GM21381 (cell line): ENCODE data around the gene CLSTN2.
"Not testable (repeated sequence)": the region's sequence is repeated elsewhere in the genome, so short reads cannot be mapped to it uniquely, and the experiment has no call there.

Source experiments
- ATAC-seq: cut with Tn5 transposase; IDR thresholded peaks from one replicate; pipeline ENCODE4 v1.9.1; 2021; ENCODE audit warnings: mild to moderate bottlenecking, moderate library complexity; ENCODE audit not compliant: unreplicated experiment

Gene CLSTN2

DNA sequence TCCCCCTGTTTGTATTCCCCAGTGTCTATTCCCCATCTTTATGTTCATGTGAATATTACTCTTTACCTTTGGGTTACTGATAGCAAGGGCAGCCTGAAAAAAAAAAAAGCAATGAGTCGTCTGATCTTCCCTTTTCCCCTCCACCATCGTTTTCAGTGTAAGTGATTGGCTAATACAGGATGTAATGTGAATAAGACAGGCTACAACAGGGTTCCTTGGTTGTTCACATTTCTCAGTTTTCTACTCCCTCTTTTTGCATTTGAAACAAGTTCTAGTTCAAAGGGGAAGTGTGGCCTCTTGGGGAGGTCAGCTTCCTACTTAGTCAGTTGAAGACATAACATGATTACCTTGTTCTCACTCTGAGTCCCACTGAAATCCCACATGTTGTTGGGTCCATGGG is 464.9 kb downstream of the CLSTN2 start:
- ATAC-seq, result no peak

GRCh38 chr3:140403079-140403478 is 468.1 kb downstream of the CLSTN2 start:
- no peak for ATAC-seq

DNA sequence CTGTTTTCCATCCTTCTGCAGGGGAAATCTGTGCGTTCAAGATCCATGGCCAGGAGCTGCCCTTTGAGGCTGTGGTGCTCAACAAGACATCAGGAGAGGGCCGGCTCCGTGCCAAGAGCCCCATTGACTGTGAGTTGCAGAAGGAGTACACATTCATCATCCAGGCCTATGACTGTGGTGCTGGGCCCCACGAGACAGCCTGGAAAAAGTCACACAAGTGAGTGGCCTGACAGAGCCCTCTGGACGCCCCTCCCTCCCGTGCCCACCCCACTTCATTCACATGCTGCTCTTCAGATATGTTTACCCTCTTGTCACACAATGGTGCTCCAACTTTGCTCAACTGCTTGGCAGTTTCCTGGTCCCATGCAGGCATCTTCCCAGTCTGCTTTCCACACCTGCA is 468.6 kb downstream of the CLSTN2 start:
- no peak for ATAC-seq

DNA sequence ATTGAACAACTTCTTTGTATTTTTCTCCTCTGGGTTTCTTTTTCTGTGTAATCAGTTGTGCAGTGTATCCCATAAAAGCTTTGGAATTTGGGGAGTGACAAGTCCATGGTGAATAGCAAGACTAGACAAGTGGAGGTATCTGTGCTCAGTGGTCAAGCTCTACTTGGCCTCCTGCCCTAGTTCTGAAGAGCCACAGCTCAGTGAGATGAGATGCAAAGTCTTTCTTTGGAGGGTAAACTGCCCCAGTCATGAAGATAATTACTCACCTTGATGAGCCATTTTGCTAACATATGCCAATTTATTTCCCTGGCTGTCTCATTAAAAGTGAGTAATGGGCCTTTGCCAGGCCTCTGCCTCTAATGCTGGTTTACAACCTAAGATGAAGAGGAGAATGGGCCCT is 471.7 kb downstream of the CLSTN2 start:
- no peak for ATAC-seq

- ATAC-seq, result no peak
These were observed 473.3 kb downstream of the CLSTN2 start for GRCh38 chr3:140408252-140408651.

DNA sequence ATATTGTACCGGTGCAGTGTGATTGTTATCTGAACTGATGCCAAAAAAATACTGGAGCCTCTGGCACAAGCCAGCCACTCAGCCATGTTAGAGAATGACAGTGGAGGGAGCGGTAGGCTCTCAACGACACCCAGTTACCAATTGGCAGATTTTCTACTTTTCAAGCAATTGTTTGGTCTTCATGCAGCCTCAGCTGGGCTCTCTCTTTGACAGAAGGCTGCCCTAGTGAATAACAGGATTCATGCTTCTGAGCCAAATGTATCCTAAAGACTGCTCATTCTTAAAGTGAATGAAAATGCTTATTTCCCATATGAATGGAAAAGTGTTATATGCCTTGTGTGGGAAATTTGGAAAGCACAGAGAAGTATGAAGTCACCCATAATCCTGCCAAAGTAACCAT is 481.7 kb downstream of the CLSTN2 start:
- no peak for ATAC-seq

GRCh38 chr3:140420621-140421357 is 485.8 kb downstream of the CLSTN2 start:
- ATAC-seq, result no peak

DNA sequence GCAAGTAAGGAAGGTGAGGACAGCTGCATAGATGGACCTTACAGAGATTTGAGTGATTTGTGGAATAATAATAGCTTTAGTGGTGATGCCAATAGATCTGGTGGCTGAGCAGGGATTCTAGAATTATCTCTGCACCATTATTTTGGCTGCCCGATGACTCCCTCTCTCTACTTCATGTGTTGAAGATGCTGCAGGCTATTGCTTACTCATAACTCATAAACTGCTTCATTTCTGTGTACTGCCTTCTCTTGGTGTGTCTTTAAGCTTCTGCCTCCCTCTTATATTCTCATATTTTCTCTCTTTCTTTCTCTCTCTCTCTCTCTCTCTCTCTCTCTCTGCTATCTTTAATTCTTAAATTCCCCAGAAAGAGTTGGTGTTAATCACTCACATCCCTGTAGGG is 486.9 kb downstream of the CLSTN2 start:
- ATAC-seq, result no peak

DNA sequence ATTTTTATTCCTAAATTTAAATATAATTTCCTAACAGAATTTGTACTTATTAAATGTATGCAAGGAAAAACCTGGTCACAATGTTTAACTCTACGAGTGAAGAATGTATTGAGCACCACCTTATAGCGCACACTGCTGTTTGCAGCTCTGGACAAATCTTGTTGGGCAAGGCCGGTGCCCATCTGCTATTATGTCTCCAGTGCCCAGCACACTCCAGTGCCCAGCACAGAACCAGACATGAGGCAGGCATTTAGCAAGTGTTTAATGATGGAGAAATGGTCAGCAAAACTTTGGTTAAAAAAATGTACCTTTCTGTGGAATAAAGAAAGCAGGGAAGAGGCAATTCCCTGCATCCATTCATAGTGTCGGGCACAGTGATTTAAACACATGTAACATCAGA is 488.2 kb downstream of the CLSTN2 start:
- no peak for ATAC-seq

- ATAC-seq, result not testable (repeated sequence)
These were observed 488.6 kb downstream of the CLSTN2 start for GRCh38 chr3:140423574-140423973.

DNA sequence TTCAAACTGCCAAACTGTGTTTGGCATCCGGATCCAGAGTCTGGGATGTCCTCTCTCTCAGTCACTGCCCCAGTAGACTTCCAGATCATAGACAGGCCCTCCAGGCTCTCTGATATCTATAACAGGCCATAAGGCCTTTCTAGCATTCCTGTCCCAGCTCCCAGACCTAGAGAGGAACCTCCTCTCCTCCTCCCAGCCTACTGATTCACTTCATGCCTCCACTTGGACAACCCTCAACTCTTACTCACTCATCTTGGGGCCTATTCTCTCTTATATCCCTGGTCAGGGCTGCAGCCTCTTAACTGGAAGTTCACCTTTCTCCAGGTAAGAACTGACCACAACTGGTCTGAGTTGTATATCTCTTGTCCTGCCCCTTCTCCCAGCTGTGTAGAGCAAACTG is 489.2 kb downstream of the CLSTN2 start:
- no peak for ATAC-seq

- no peak for ATAC-seq
These were observed 489.7 kb downstream of the CLSTN2 start for GRCh38 chr3:140424726-140425125.

GRCh38 chr3:140427786-140428185 is 492.8 kb downstream of the CLSTN2 start:
- ATAC-seq, result no peak

DNA sequence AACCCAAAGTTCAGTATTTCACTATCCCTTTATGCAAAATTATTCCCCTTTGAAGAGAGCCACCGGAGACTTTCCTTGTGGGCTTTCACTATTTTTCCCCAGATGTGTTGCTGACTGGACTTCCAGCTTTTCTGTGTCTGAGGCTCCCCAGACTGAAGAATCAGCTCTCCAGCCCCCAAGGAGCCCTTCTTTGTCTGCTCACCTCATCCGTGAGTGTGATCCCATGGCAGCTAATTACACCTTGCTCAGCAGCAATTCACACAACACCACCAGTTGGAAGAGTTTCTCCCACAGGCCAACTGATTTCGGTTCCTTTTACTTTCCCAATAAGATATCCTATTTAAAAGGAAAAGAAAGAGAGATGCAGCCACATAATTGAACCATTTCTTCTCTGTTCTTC is 493.4 kb downstream of the CLSTN2 start:
- ATAC-seq, result no peak

DNA sequence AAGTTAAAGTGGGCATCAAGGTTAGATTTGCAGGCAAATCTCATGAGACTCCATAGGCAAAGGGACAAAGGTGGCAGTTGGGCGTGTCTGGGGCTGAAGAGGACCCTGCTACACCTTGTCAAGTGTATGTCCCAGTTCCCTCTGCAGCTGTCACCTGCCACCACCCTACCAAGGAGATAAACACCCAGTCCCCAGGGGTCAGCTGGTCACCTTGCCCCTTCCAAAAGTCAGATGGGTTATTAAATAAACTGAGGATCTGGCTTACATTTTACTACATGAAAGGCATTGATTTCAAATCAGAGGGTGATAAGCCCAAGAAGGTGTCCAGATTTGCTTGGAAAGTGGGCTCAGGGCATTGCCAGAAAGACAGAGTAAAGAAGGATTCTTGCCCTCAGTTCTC is 494.8 kb downstream of the CLSTN2 start:
- no peak for ATAC-seq

DNA sequence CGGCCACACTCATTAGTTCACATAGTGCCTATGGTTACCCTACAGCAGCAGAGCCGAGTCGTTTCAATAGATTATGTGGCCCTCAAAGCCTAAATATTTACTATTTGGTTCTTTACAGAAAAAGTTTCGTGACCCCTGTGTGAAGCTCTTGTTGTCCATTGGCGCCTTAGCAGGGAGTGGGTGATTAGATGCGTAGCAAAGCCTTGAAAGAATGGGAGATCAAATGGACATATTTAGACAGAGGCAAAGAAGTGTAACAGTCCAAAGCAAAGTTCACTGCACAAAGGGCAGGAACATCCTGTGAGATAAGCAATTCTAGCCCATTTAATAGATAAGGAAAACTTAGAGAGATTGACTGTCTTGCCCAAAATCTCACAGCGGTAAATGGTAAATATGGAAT is 495.5 kb downstream of the CLSTN2 start:
- no peak for ATAC-seq

DNA sequence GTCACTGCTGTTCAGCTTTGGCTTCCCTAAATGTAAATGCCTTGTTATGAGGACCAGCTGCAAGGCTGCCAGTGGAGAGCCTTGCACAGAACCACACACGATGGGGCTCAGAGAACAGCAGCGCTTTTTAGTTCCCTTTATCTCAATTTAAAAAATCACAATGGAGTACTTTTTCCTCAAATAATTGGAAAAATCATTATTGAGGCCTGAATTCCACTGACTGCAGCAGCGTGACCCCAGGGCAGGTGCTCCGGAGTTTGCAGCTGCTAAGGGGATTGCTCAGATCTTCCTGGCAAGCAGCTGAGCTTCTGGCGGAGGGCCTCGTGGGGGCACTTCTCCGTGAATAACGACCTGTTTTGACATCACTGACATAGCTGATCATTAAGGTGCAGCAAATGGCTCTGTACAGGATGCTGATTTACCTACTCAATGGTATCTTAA is 497.3 kb downstream of the CLSTN2 start:
- ATAC-seq, result no peak

DNA sequence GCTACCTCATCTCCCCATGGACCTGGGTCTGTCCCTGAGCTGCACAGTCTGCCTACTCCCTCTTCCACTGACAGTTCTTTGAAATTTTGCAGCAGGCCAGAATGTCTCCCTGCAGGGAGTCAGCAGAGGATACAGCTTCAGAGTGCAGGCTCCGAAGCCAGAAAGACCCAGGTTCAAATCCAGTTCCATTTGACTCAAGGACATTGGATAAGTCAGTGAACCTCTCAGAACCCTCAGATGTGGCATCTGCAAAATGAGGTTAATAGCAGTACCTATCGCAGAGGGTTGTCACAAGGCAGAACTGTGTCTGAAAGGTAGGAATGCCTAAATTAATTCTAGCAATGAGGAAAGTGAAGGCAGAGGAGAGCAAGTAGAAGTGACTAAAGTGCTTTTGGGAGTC is 498.4 kb downstream of the CLSTN2 start:
- ATAC-seq, result no peak

- no peak for ATAC-seq
These were observed 499.4 kb downstream of the CLSTN2 start for GRCh38 chr3:140434261-140434905.

DNA sequence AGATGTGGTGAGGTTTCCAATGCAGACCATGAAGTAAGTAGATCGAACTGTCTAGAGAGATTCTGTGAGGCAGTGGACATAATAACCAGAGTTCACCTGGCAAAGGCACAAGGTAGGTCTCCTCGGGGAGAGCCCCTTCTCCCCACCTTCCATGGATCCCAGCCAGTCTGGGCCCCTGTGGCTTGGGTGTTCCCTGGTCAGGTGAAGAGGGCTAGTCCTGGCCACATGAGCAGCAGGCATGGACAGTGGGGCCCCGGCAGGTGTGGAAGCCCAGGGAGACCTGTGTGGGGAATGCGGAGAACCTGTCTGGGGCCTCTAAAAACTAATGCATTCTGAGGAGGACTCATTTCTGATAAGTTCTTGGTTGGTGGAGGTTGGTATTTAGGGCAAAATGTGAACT is 501.4 kb downstream of the CLSTN2 start:
- ATAC-seq, result no peak

DNA sequence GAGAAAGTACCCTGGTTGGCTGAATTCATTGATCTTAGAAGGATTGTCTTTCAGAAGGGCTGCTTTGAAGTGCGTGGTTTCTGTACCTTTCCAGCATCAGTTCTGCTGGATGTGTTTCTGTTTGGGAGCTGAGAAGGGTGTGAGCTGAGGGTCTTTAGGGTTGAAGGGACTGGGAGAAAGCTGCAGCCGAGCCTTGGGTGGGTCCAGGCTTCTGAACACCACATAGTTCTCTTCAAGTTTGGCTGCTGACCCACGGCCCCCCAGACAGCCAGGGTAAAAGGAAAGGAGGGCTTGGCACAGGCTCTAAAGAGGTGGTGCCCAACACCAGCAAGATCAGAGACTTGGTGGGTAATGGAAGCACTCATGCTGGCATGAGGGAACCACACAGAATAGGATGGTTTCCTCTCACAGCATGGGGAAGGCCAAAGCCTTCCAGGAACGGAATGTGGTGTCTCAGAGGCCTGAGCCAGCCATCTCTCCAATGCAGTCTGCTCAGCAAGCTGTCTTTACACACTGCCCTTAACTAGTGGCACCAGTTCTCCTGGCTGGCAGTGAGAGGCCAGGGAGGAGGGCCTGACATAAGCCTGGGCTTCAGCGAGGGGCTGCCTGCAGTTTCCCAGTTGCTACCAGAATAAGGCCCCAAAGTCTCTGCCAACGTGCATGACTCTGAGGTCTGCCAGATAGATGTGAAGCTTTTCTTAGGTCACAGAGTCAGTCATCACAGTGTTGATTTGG is 503.9 kb downstream of the CLSTN2 start:
- ATAC-seq, result no peak

- no peak for ATAC-seq
These were observed 504.5 kb downstream of the CLSTN2 start for GRCh38 chr3:140439527-140439926.
